Lower lobe of right lung (tissue), 2 donors: ENCODE data around the gene TMEM255B. TPM values are rescaled to one million over a fixed set of nuclear protein-coding genes. Genes with fewer than 3 reads are reported as not detected.

ENCODE experiments used
- ATAC-seq, 2 donors: fragments of 200-7000 bp; cut with Tn5 transposase; one replicate each; pipeline ENCODE4 v1.9.1; 2020 to 2022; ENCODE audit warnings: mild to moderate bottlenecking in 2 of 2, moderate library complexity in 2 of 2
- DNase-seq: peaks from one replicate; pipeline ENCODE4 v3.0.0-alpha.2; 2020
- H3K27ac ChIP-seq: fragments of 200-600 bp; one replicate; pipeline ENCODE4 v1.8.0; 2022
- H3K27me3 ChIP-seq: fragments of 200-600 bp; one replicate; pipeline ENCODE4 v1.8.0; 2022; ENCODE audit warnings: low read depth
- H3K36me3 ChIP-seq: fragments of 200-600 bp; one replicate; pipeline ENCODE4 v1.8.0; 2022; ENCODE audit warnings: mild to moderate bottlenecking
- H3K4me1 ChIP-seq: fragments of 200-600 bp; one replicate; pipeline ENCODE4 v1.8.0; 2022
- H3K4me3 ChIP-seq: fragments of 200-600 bp; one replicate; pipeline ENCODE4 v1.8.0; 2022; ENCODE audit warnings: mild to moderate bottlenecking
- H3K9me3 ChIP-seq: fragments of 200-600 bp; one replicate; pipeline ENCODE4 v1.8.0; 2022
- CTCF ChIP-seq: fragments of 200-600 bp; IDR thresholded peaks from one replicate; pipeline ENCODE4 v1.8.0; 2022; ENCODE audit warnings: antibody characterized with exemption, mild to moderate bottlenecking
- intact Hi-C: fragments of 100-400 bp; cut with DNase I; formaldehyde crosslinking; loops from one replicate; pipeline ENCODE4 v1.11.0; 2022
- total RNA-seq: library from RNA; stranded (reverse); fragmentation: NEBNext Ultra II Directional; extraction: Animal tissue kit (Norgen Biotek cat#: 25700); gene quantifications from one replicate; pipeline ENCODE4 v1.2.1, GENCODE V29; 2021
- donor health status: DM: no; HTN: yes; CAD: no; lungs with severe emphysema.

TMEM255B gene
- total RNA-seq, 1 donor from 2014 or later: 21.5 TPM

GRCh38 chr13:113805431-113806103, 46.5 kb downstream of the TMEM255B start:
- Histone ChIP-seq H3K27me3 (peaks cover 3% of the 10 kb centered on the region), H3K27ac (no peak overlapping the region), H3K9me3 (no peaks in the 10 kb centered on the region), H3K36me3 (no peaks in the 10 kb centered on the region), H3K4me3 (no peak overlapping the region), H3K4me1 (peaks cover 10% of the 10 kb centered on the region)
- intact Hi-C loops: no loop called here
- DNase-seq: no peak
- no peak for ATAC-seq
- TF ChIP-seq CTCF: no peak

- H3K4me1 ChIP-seq: peaks cover 10% of the 10 kb centered on the region
- H3K4me3 ChIP-seq: no peak overlapping the region
- no peak for TF ChIP-seq CTCF
- DNase-seq: no peak
- no peak overlapping the region for H3K27ac ChIP-seq
- intact Hi-C loops: no loop called here
- H3K9me3 ChIP-seq: no peaks in the 10 kb centered on the region
- ATAC-seq: no peak
- H3K27me3 ChIP-seq: peaks cover 3% of the 10 kb centered on the region
- no peaks in the 10 kb centered on the region for H3K36me3 ChIP-seq
Observed at GRCh38 chr13:113806104-113806471, 47.1 kb downstream of the TMEM255B start.

- ATAC-seq: no peak
- intact Hi-C loops: no loop called here
Observed at GRCh38 chr13:113806526-113806925, 47.5 kb downstream of the TMEM255B start.

GRCh38 chr13:113808058-113808834, 49.2 kb downstream of the TMEM255B start:
- Histone ChIP-seq H3K27me3 (no peaks in the 10 kb centered on the region), H3K4me3 (no peak overlapping the region), H3K36me3 (no peaks in the 10 kb centered on the region), H3K4me1 (peaks cover 4% of the 10 kb centered on the region), H3K27ac (no peak overlapping the region), H3K9me3 (no peaks in the 10 kb centered on the region)
- intact Hi-C loops: no loop called here
- DNase-seq (no peak), ATAC-seq (no peak)
- TF ChIP-seq CTCF: no peak

More at GRCh38 chr13:113806526-113806925, 47.5 kb downstream of the TMEM255B start:
- H3K27ac ChIP-seq: no peak overlapping the region
- no peaks in the 10 kb centered on the region for H3K36me3 ChIP-seq
- no peaks in the 10 kb centered on the region for H3K9me3 ChIP-seq
- H3K4me1 ChIP-seq: peaks cover 9% of the 10 kb centered on the region
- H3K27me3 ChIP-seq: no peaks in the 10 kb centered on the region
- no peak for TF ChIP-seq CTCF
- no peak for DNase-seq
- H3K4me3 ChIP-seq: no peak overlapping the region

GRCh38 chr13:113809934-113810333, 50.9 kb downstream of the TMEM255B start:
- Histone ChIP-seq H3K27ac (no peak overlapping the region), H3K27me3 (no peaks in the 10 kb centered on the region), H3K4me3 (no peak overlapping the region), H3K9me3 (no peaks in the 10 kb centered on the region), H3K4me1 (peaks cover 18% of the 10 kb centered on the region), H3K36me3 (no peaks in the 10 kb centered on the region)
- intact Hi-C loops: no loop called here
- DNase-seq (no peak), ATAC-seq (no peak)
- TF ChIP-seq CTCF: no peak
